GM18907 (cell line): Measurements from ENCODE around the gene NLRP7.
"Not testable (repeated sequence)": the region's sequence is repeated elsewhere in the genome, so short reads cannot be mapped to it uniquely, and the experiment has no call there.

Experiments used
- ATAC-seq: cut with Tn5 transposase; IDR thresholded peaks from one replicate; pipeline ENCODE4 v1.9.1; 2021; ENCODE audit warnings: mild to moderate bottlenecking, moderate library complexity; ENCODE audit not compliant: unreplicated experiment

NLRP7 gene

GRCh38 chr19:54919646-54920563 lies 27.4 kb downstream of the NLRP7 start:
- not testable (repeated sequence) for ATAC-seq

GRCh38 chr19:54918499-54918898 lies 28.8 kb downstream of the NLRP7 start:
- no peak for ATAC-seq

- ATAC-seq = no peak
Measured at GRCh38 chr19:54916822-54917221, 30.5 kb downstream of the NLRP7 start.

- ATAC-seq = not testable (repeated sequence)
Measured at GRCh38 chr19:54907899-54908298, 39.4 kb downstream of the NLRP7 start.

- ATAC-seq = no peak
Measured at GRCh38 chr19:54906819-54907218, 40.5 kb downstream of the NLRP7 start.

GRCh38 chr19:54905803-54906511 lies 41.4 kb downstream of the NLRP7 start, which contains the start of gene NCR1:
TSS of gene NCR1 (plus strand) at chr19:54906148. CDS start at chr19:54906188, 40 bp downstream.
- no peak for ATAC-seq

- ATAC-seq = no peak
Measured at GRCh38 chr19:54905421-54905802, 41.9 kb downstream of the NLRP7 start.

- not testable (repeated sequence) for ATAC-seq
Measured at GRCh38 chr19:54904261-54904660, 43.1 kb downstream of the NLRP7 start.

- ATAC-seq = no peak
Measured at GRCh38 chr19:54903303-54903702, 44.0 kb downstream of the NLRP7 start.

- ATAC-seq = no peak
Measured at GRCh38 chr19:54902061-54902460, 45.3 kb downstream of the NLRP7 start.

GRCh38 chr19:54901153-54901552 lies 46.2 kb downstream of the NLRP7 start:
- ATAC-seq = not testable (repeated sequence)

GRCh38 chr19:54899646-54900045 lies 47.7 kb downstream of the NLRP7 start:
- ATAC-seq = not testable (repeated sequence)

- not testable (repeated sequence) for ATAC-seq
Measured at GRCh38 chr19:54898685-54899084, 48.6 kb downstream of the NLRP7 start.

- ATAC-seq = no peak
Measured at GRCh38 chr19:54896036-54896435, 51.3 kb downstream of the NLRP7 start.

- ATAC-seq = not testable (repeated sequence)
Measured at GRCh38 chr19:54894106-54894505, 53.2 kb downstream of the NLRP7 start.

GRCh38 chr19:54893406-54893805 lies 53.9 kb downstream of the NLRP7 start:
- no peak for ATAC-seq

- no peak for ATAC-seq
Measured at GRCh38 chr19:54889566-54889965, 57.8 kb downstream of the NLRP7 start.

- no peak for ATAC-seq
Measured at GRCh38 chr19:54888239-54888638, 59.1 kb downstream of the NLRP7 start.

GRCh38 chr19:54883228-54883627 lies 64.1 kb downstream of the NLRP7 start:
- ATAC-seq = no peak

GRCh38 chr19:54882758-54883157 lies 64.6 kb downstream of the NLRP7 start:
- no peak for ATAC-seq

- ATAC-seq = no peak
Measured at GRCh38 chr19:54881884-54882283, 65.4 kb downstream of the NLRP7 start.

- ATAC-seq = no peak
Measured at GRCh38 chr19:54877471-54877870, 69.9 kb downstream of the NLRP7 start.
